GM12878 (cell line): Measurements from ENCODE around the gene NEMF. TPM values are rescaled to one million over a fixed set of nuclear protein-coding genes. Genes with fewer than 3 reads are reported as not detected.
A peak's percentile ranks its signal among the peaks of the same experiment; 100 is the strongest.

Experiments
- BCLAF1 ChIP-seq: fragments of 450-650 bp; IDR thresholded peaks from 2 replicates; pipeline ENCODE4 v1.6.1; 2017; ENCODE audit warnings: antibody characterized with exemption, mild to moderate bottlenecking, moderate library complexity
- BRCA1 ChIP-seq: IDR thresholded peaks from 2 replicates; pipeline ENCODE4 v1.6.1; 2011; ENCODE audit warnings: low read depth, low read length, improper control_type of control experiment
- MEF2A ChIP-seq: IDR thresholded peaks from 2 replicates; pipeline ENCODE4 v1.6.1; 2011; ENCODE audit warnings: low read depth, mild to moderate bottlenecking, low read length, moderate library complexity; ENCODE audit not compliant: insufficient read depth
- MLLT1 ChIP-seq: fragments of 450-650 bp; IDR thresholded peaks from 2 replicates; pipeline ENCODE4 v1.6.1; 2016; ENCODE audit warnings: mild to moderate bottlenecking
- MXI1 ChIP-seq: fragments of 150-350 bp; IDR thresholded peaks from 2 replicates; pipeline ENCODE4 v1.6.1; 2011; ENCODE audit warnings: low read depth, mild to moderate bottlenecking, inconsistent platforms, low read length, improper control_type of control experiment
- MYB ChIP-seq: fragments of 150-350 bp; IDR thresholded peaks from 2 replicates; pipeline ENCODE4 v1.6.1; 2014; ENCODE audit warnings: mild to moderate bottlenecking, low read depth, low read length, borderline replicate concordance
- NFIC ChIP-seq: IDR thresholded peaks from 2 replicates; pipeline ENCODE4 v1.6.1; 2012; ENCODE audit warnings: low read depth, mild to moderate bottlenecking, inconsistent platforms, low read length, moderate library complexity
- NRF1 ChIP-seq: conservative IDR thresholded peaks from 2 replicates; pipeline ENCODE4 v1.6.1; 2011; ENCODE audit warnings: mild to moderate bottlenecking, low read depth, low read length, improper control_type of control experiment
- POLR2AphosphoS2 ChIP-seq: IDR thresholded peaks from 2 replicates; pipeline ENCODE4 v1.6.1; 2011; ENCODE audit warnings: low read depth, mild to moderate bottlenecking, low read length, improper control_type of control experiment, moderate library complexity
- SMC3 ChIP-seq: IDR thresholded peaks from 2 replicates; pipeline ENCODE4 v1.6.1; 2011; ENCODE audit warnings: low read length, improper control_type of control experiment, borderline replicate concordance
- TCF3 ChIP-seq: IDR thresholded peaks from 2 replicates; pipeline ENCODE4 v1.6.1; 2012; ENCODE audit warnings: low read depth, mild to moderate bottlenecking, low read length, borderline replicate concordance; ENCODE audit not compliant: insufficient read depth
- YY1 ChIP-seq: IDR thresholded peaks from 2 replicates; pipeline ENCODE4 v1.6.1; 2011; ENCODE audit warnings: low read depth, mild to moderate bottlenecking, low read length
- ZBTB11 ChIP-seq: fragments of 450-650 bp; formaldehyde crosslinking; IDR thresholded peaks from 2 replicates; pipeline ENCODE4 v1.5.0; 2022; ENCODE audit warnings: mild to moderate bottlenecking, missing genetic modification characterization
- ZBTB4 ChIP-seq: fragments of 450-650 bp; formaldehyde crosslinking; IDR thresholded peaks from 2 replicates; pipeline ENCODE4 v1.4.0; 2022; ENCODE audit warnings: mild to moderate bottlenecking, moderate library complexity
- ZNF207 ChIP-seq: fragments of 450-650 bp; IDR thresholded peaks from 2 replicates; pipeline ENCODE4 v1.6.1; 2014; ENCODE audit warnings: antibody characterized with exemption, mild to moderate bottlenecking, borderline replicate concordance
- ZNF24 ChIP-seq: fragments of 450-650 bp; IDR thresholded peaks from 2 replicates; pipeline ENCODE4 v1.6.1; 2017; ENCODE audit warnings: antibody characterized with exemption, mild to moderate bottlenecking
- polyA plus RNA-seq, 11 experiments: library from polyadenylated mRNA; depleted of rRNA in 4 of 11; unstranded in 6 of 11; stranded (reverse) in 5 of 11; fragments of >200 nt; fragmentation: Nextera tagmentation in 4 of 11; fragmentation: Illumina TruSeq in 1 of 11; extraction: Ambion mirVana in 4 of 11; extraction: Trizol in 1 of 11; gene quantifications; 1 replicate in 1 of 11; 2 replicates in 10 of 11; pipeline versions ENCODE4 v1.2.1 to v1.2.3, GENCODE V29; 2011 to 2016; ENCODE audit warnings: inconsistent platforms in 2 of 11, missing spikeins in 2 of 11, low read depth in 1 of 11
- total RNA-seq, 4 experiments: library from RNA; depleted of rRNA in 3 of 4; stranded (reverse); fragments of >200 nt in 3 of 4; fragmentation: Illumina TruSeq in 1 of 4; extraction: Trizol in 1 of 4; gene quantifications; 2 replicates each; pipeline versions ENCODE4 v1.2.1 to v1.2.3, GENCODE V29; 2013 to 2021

NEMF gene
- total and polyA plus RNA-seq, 10 of the 15 experiments (the other 5 are each of a cell fraction or from before 2014, with no cell fraction given): 31.5 to 80.1 (median 61.1) TPM

- TF ChIP-seq BRCA1 (no peak), MLLT1 (peak; percentile 45; the same call in 1 of the 2 replicates), NRF1 (no peak), ZNF24 (peak; percentile 81), MEF2A (0 out of 2 replicates have a peak, but pooled peaks have one; percentile 34), YY1 (no peak; the same call in none of the 2 replicates), NFIC (0 out of 2 replicates have a peak, but pooled peaks have one; percentile 34), ZNF207 (peak; percentile 43; the same call in 1 of the 2 replicates), BCLAF1 (peak; percentile 37; the same call in 1 of the 2 replicates), MYB (no peak), ZBTB4 (CRISPR knock-in tag) (no peak), SMC3 (no peak), ZBTB11 (CRISPR knock-in tag) (peak; percentile 28; the same call in 1 of the 2 replicates), MXI1 (no peak), TCF3 (0 out of 2 replicates have a peak, but pooled peaks have one; percentile 44), POLR2AphosphoS2 (peak; percentile 71; the same call in 1 of the 2 replicates)
Observed at GRCh38 chr14:49767571-49768300, 84.9 kb downstream of the NEMF start, which contains the start of gene KLHDC2 (continued).
